H7 (cell line): ENCODE results near the gene SMARCE1. TPM values are rescaled to one million over a fixed set of nuclear protein-coding genes. Genes with fewer than 3 reads are reported as not detected.

Source experiments
- DNase-seq: peaks from one replicate; pipeline ENCODE4 v3.0.0; 2012
- H3K27me3 ChIP-seq: 2 replicates; pipeline ENCODE4 v1.6.0; 2011; ENCODE audit warnings: mild to moderate bottlenecking, low read length; ENCODE audit not compliant: control insufficient read depth, insufficient read depth
- H3K36me3 ChIP-seq: replicated peaks from 2 replicates; pipeline ENCODE4 v1.5.1; 2011; ENCODE audit warnings: low read length; ENCODE audit not compliant: control insufficient read depth, insufficient read depth
- H3K4me3 ChIP-seq: 2 replicates; pipeline ENCODE4 v1.5.1; 2011; ENCODE audit warnings: low read depth, mild to moderate bottlenecking, control low read depth, low read length, moderate library complexity; ENCODE audit not compliant: insufficient read depth
- total RNA-seq: library from RNA; depleted of rRNA; stranded (reverse); fragments of >200 nt; shearing (Covaris generic); gene quantifications from 2 replicates; pipeline ENCODE4 v1.2.3, GENCODE V29; 2014

The SMARCE1 gene
- total RNA-seq, 1 experiment from 2014 or later = 75.1 TPM

DNA sequence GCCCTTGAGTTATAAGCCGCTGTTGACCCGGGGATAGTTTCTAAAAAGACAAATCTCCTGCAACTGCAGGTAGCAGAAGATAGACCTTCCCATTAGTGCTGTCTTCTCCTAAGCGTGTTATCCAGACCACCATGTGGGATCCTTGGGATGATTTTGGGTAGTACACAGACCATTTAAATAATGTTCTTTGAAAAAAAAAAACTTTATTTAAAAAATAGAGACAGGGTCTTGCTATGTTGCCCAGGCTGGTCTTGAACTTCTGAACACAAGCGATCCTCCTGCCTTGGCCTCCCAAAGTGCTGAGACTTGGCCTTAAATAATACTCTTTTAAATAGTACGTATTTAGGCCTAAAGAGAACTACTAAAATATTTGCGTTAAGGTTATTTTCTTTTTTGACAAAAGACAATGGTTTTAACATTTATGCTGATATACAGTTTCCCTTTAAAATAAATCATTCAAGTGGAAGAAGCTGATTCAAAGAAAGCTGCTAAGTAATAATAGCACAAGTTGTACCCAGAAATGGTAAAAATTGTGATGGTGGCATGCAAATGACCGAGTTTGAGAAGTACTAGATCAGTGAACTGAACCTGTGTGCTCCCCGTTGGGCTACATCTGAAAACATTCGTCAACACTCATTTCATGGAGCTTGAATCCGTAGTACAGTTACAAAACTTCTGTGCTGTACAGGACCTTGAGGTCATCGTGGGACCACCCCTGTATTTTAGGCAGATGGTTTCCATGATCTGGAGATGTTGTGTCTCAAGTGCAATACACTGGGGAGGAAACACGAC lies 24.0 kb downstream of the SMARCE1 start:
- no peak for DNase-seq
- Histone ChIP-seq H3K36me3 (peaks cover under 1% of the 10 kb centered on the region; the same call in 1 of the 2 replicates), H3K27me3 (no peaks in the 10 kb centered on the region), H3K4me3 (no peak overlapping the region)

DNA sequence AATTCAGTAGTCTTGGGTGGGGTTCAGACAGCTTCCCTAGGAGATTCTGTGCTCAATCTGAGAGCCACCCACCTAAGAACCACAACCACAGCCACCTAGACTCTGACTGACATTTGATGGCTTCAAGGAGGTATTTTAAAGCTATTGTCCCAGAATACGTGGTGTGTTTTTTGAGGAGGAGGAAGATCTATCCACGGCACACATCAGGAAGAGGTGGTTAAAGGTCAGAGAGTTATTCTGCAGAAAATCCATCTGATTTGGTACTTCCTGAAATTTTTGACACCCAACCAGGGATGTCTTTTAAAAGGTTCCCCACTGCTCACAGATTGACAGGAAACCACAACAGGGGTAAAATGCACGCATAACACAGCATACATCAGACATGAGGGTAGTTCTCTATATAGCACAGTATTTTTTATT lies 25.1 kb downstream of the SMARCE1 start:
- no peaks in the 10 kb centered on the region for H3K27me3 ChIP-seq
- no peak for DNase-seq
- no peaks in the 10 kb centered on the region for H3K36me3 ChIP-seq
- H3K4me3 ChIP-seq = no peak overlapping the region

DNA sequence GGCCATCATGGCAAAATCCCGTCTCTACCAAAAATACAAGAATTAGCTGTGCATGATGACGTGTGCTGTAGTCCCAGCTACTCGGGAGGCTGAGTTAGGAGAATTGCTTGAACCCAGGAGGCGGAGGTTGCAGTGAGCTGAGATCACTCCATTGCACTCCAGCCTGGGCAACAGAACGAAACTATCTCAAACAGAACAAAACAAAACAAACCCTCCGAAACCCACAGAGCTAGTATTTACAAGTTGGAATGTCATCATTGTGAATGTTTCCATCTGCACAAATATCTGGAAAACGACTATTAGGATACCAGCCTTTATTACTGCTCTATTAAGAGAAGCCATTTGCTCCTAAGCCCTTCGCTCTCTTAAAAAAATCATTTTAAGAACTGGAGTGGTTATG lies 26.0 kb downstream of the SMARCE1 start:
- H3K4me3 ChIP-seq = no peak overlapping the region
- no peak for DNase-seq
- H3K36me3 ChIP-seq = no peaks in the 10 kb centered on the region
- no peaks in the 10 kb centered on the region; the same call in 1 of the 2 replicates for H3K27me3 ChIP-seq

DNA sequence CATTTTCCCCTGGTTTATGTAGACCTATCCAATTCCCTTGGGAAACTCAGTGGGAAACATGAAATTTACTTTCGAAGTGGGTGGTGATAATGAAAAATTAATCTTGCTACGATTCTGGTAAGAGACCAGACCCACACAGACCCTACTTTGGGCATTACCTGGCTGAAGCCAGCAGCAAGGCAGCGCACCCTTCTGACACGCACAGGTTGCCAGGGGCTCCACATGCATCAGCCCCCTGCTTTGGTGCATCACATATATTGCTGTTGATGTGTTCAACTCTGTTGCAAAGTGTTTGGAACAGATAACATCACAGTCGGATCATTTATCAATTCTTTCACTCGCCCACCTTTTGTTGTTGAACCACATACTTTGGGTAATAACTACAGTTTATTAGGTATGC lies 26.6 kb downstream of the SMARCE1 start:
- DNase-seq = no peak
- Histone ChIP-seq H3K27me3 (no peaks in the 10 kb centered on the region; the same call in 1 of the 2 replicates), H3K4me3 (no peak overlapping the region)

DNA sequence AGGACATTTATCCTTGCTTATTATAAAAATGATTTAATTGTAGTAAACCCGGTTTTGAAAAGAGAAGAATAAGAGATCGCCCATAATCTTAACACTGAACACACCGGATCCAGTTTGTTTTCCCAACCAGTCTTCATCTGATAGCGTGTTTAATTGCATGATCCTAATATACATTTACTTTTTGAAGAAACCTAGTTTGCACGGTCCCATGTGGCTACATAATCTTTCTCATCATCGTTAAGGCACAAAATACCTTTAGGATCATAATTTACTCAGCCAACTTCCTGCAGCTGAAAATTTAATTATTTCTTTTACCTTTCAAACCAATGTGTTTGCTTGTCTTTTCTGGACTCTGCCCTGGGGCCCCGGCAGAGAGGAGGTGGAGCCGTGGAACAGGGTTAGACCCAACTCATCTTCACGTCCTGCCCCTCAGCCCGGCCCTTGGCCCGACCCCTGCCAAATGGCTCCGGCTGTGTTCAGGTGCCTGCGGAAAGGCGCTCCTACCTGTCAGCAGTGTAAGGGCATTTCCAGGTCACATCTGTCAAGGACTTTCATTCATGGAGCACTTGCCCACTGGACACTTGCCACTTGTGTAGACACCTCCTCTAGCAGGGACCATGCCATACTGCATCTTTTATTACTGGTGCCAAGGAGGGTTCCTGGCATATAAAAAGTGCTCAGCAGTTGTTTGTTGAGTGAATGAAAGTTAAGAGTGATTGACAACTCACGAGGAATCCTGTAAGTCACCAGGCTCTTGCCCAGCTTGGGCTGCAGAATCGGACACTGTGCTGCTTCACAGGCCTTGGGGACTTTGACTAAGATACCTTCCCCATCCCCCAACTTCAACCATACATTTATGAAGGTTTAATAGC lies 28.6 kb downstream of the SMARCE1 start:
- no peaks in the 10 kb centered on the region for H3K36me3 ChIP-seq
- DNase-seq = no peak
- no peak overlapping the region for H3K4me3 ChIP-seq
- H3K27me3 ChIP-seq = no peaks in the 10 kb centered on the region; the same call in 1 of the 2 replicates

More for the DNA sequence above, 26.6 kb downstream of the SMARCE1 start:
- H3K36me3 ChIP-seq = no peaks in the 10 kb centered on the region

GRCh38 chr17:40617678-40618240 lies 29.9 kb downstream of the SMARCE1 start:
- no peaks in the 10 kb centered on the region; the same call in 1 of the 2 replicates for H3K27me3 ChIP-seq
- no peaks in the 10 kb centered on the region for H3K36me3 ChIP-seq
- no peak overlapping the region for H3K4me3 ChIP-seq
- peak; percentile 46 for DNase-seq

GRCh38 chr17:40616592-40616991 lies 31.0 kb downstream of the SMARCE1 start:
- no peaks in the 10 kb centered on the region; the same call in 1 of the 2 replicates for H3K27me3 ChIP-seq
- H3K4me3 ChIP-seq = no peak overlapping the region
- no peak for DNase-seq
- no peaks in the 10 kb centered on the region for H3K36me3 ChIP-seq

GRCh38 chr17:40615841-40616476 lies 31.7 kb downstream of the SMARCE1 start:
- no peaks in the 10 kb centered on the region for H3K36me3 ChIP-seq
- no peak for DNase-seq
- H3K4me3 ChIP-seq = no peak overlapping the region
- H3K27me3 ChIP-seq = no peaks in the 10 kb centered on the region; the same call in 1 of the 2 replicates

DNA sequence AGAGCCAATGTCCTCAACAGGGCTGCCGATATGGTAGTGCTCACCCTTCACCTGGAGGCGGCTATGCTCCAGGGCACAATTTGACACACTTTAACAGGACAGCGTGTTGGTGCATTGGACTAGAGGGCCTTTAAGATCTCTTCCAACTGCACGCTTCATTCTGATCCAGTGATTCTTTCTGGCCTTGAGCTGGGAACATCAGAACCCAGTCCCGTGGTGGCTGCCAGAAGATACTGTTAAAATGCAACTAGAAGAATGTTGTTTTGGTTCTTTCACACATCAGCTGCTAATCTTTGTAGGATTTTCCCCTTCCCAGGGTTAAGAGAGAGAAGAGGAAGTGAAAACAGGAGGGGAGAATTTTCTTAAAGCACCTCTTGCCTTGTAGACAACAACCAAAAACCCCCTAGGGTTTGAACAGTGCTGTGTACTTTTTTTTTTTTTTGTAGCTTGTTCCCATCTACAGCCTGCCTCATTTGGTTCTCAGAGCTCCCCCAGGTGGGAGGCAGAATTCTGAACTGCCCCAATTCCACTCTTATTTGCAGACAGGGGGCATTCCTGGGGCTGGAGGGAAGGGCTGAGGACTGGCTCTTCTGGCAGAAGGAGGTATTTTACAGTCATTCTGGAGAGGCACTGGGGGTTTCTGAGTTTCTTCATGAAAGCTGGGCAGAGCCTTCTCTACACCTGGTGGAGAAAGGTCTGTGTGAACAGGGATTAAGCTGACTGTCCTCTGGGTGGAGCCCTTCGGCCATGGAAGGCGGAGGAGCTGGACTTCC lies 32.4 kb downstream of the SMARCE1 start:
- Histone ChIP-seq H3K36me3 (no peaks in the 10 kb centered on the region), H3K27me3 (no peaks in the 10 kb centered on the region; the same call in 1 of the 2 replicates), H3K4me3 (no peak overlapping the region)
- peak; percentile 80 for DNase-seq

DNA sequence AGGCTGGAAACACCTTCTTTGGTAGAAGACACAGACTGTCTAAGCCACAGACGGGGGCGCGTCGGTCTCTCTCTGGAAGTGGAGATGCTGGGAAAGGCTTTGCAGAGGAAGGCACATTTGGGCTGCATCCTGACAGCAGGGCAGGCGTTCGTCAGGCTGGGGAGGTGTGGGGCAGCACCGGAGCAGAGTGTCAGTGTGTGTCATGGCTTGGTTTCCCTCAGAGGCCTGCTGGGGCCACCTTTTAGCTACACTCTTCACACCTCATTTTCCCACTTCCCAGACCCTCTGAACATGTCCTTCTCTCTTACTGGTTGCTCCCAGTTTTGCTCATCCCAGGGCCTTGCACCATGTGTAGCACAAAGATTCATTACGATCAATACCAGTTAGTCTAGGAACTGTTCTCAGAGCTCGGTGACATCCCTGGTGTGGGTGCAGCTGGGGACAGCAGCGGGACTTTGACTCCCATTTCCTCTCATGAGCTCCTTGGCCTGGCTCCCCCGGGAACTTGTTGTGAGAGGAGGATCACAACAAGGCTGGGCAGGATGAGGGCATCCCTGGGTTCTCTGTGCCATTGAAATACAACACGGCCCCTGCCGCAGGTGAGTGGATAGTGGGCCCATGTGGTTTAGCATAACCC lies 33.1 kb downstream of the SMARCE1 start:
- Histone ChIP-seq H3K27me3 (no peaks in the 10 kb centered on the region; the same call in 1 of the 2 replicates), H3K36me3 (no peaks in the 10 kb centered on the region), H3K4me3 (no peak overlapping the region)
- DNase-seq = no peak

GRCh38 chr17:40613467-40614154 lies 34.0 kb downstream of the SMARCE1 start:
- no peak for DNase-seq
- no peaks in the 10 kb centered on the region for H3K36me3 ChIP-seq
- no peaks in the 10 kb centered on the region; the same call in 1 of the 2 replicates for H3K27me3 ChIP-seq
- no peak overlapping the region for H3K4me3 ChIP-seq

DNA sequence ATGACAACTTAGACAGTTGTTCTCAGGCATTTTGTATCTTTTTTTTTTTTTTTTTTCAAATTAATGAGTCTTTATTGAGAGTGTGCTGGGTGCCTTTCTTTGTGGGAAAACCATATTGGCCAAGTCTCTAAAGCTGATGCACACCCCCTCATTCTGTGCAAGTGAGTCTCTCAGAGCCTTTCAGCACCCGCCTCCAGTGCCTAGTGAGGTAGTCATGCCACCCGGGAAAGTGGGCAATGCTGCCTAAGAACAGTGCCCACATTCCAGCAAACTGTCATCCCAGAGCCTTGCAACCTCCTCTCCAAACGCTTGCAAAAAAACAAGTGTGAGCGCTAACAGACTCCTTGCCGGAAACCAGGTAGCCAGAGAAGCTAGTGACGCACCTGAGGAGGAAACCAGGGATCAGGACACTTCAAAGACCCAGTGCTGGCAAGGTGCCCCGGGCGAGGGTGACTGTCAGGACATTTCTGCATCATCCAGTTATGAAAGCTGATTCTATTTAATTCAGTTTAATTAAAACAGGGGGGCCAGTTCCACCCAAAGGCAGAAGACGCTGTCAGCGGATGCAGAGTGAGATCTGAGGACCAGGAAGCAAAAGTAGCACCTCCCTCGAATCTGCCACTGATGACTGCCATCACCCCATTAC lies 34.9 kb downstream of the SMARCE1 start:
- no peak overlapping the region for H3K4me3 ChIP-seq
- H3K27me3 ChIP-seq = no peaks in the 10 kb centered on the region; the same call in 1 of the 2 replicates
- H3K36me3 ChIP-seq = no peaks in the 10 kb centered on the region
- no peak for DNase-seq
